GM15510 (cell line): ENCODE measurements around the gene FGF11.

Experiments
- POLR2A ChIP-seq: IDR thresholded peaks from 3 replicates; pipeline ENCODE4 v1.6.1; 2011; ENCODE audit warnings: borderline replicate concordance; ENCODE audit not compliant: insufficient read length; ENCODE audit errors: extremely low read depth

Gene FGF11

DNA sequence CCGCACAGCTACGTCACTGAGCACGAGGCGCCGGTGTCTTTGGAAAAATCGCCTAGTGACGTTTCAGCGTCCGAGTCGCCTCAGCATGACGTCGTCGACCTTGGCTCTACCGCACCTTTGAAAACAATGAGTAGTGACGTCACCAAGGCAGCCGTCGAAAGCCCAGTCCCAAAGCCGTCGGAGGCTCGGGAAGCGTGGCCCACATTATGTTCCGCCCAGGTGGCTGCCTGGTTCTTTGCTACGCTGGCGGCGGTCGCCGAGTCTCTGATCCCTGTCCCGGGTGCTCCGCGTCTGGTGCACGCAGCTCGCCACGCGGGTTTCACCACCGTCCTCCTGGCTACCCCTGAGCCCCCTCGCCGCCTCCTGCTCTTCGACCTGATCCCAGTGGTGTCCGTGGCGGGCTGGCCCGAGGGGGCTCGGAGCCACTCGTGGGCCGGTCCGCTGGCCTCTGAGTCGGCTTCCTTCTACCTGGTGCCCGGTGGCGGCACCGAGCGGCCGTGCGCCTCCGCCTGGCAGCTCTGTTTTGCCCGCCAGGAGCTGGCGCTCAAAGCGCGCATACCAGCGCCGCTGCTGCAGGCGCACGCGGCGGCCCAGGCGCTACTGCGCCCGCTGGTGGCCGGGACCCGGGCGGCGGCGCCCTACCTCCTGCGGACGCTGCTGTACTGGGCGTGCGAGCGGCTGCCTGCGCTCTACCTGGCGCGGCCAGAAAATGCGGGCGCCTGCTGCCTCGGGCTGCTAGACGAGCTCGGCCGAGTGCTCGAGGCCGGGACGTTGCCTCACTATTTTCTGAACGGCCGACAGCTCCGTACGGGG lies 2.5 kb upstream of the FGF11 start:
- no peak for TF ChIP-seq POLR2A

DNA sequence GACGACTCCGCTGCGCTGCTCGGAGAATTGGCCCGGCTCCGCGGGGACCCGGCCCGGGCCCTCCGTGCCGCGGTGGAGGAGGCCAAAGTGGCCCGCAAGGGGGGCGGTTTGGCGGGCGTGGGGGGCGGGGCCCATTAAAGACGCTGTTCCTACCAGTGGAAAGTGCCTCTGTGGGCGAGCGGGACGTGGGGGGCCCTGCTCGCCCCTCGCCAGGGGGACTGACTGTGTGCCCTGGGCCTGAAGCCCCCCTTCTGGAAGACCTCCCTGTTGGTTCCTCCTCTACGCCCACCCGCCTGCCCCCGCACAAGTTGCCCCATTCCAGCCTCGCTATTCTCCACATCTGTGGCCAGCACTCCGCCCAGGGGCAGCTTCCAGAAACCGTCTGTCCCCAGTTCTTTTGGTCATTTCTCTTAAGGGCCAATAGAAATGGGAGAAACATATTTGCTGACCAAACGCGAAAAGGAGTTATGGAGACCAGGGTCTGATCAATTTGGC lies 1.9 kb upstream of the FGF11 start:
- TF ChIP-seq POLR2A, result no peak

DNA sequence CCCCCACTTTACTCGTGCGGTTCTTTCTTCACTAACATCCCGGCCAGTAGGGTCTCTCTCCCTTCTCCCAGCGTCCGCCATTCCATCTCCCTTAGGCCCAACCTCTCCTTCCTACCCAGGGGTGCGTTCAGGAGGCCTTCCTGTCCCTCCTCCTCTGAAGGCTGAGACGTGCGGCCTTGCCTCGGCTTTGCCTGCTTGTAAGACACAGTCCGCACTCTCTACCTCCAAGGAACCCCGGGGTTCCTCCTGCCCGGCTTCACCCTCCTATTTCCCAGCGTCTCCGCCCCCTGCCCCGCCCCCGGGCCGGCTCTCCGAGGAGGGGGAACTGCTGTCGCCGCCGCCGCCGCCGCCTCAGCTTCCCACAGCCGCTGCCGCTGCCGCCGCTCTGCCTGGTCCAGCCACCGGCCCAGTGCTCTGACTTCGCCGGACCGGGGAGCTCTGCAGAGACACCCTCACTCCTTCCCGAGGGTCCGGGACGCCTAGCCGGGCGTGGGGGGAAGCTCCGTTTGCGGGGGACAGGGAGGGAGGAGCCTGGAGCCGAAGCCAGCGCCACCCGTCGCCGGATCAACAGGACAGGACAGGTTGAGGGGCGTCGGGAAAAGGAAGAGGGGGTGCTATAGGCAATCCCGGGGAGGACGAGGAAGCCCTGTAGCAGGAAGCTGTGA lies 1.2 kb upstream of the FGF11 start:
- TF ChIP-seq POLR2A, result no peak

DNA sequence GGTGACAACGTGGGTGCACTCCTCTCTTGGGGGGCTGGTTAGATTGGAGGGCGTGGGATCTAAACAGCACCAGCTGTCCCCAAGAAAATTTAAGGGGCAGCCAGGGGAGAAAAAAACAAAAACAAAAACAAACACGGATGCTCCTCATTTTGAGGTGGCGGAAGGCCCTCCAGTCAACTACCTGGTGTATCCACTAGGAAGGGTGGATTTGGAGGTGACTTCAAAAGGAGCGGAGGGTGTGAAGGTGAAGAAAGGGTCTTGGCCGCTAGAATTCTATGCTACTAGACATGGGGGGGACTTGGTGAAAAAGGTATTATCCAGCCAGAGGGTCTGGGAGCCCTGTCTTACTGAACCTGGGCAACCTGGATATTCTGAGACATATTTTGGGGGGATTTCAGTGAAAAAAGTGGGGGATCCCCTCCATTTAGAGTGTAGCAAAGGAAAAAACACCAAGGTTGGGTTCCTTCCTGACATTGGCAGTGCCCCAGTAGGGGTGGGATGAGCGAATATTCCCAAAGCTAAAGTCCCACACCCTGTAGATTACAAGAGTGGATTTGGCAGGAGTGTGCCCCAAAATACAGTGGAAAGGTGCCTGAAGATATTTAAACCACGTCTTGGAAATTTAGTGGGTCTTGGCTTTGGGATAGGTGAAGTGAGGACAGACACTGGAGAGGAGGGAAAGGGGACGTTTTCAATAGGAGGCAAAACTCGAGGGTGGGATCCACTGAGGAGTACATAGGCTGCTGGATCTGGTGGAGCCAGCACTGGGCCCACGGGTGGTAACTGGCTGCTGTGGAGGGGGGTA lies 454 bp upstream of the FGF11 start:
- no peak for TF ChIP-seq POLR2A

DNA sequence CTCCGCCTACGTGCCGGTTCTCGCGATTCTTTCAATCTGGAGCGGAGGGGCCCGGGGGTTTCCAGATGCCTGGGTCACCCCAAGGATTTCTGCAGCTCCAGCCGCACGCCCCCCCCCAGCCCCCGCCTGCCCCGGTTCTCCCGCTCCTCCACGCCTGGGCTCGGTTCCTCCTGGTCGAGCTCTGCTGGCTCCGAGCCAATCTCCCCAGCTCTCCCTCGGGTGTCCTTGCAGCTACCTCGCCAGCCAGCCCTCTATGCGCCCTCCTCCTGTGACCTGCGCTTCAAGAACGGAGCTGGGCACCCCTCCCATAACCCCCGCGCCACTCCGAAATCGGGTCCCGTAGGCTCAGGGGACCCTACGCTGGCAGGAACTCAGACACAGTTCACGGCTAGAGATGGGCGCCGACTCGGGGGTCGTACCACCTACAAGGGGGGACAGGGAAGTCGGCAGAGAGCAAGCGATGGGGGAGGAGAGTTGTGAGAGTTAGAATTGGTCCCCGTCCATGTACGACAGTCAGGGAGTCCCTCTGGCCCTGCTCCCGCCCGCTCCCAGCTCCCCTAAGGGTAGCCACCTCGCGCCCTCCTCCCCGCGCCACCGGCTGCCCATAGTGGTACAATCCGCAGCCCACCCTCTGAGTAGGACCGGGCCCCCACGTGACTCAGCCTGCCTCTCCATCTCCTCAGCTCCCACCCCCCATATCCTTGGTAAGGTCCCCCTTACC lies 961 bp downstream of the FGF11 start:
- no peak for TF ChIP-seq POLR2A

DNA sequence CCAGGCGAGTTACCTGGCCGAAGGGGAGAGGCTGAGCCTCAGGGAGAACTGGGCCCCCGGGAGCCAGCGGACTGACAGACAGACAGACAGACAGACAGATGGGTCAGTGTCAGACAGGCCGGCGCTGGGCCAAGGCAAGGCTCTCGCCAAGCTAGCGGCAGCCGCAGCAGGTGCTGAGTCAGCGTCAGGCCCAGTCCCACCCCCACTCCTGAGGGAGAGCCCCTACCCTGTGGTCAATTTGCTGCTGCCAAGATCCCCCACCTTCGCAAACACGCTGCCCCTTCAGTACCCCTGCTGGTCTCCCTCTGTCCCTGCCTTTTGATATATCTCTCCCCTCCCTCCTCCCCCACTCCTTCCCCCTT lies 1.5 kb downstream of the FGF11 start:
- TF ChIP-seq POLR2A, result peak; percentile 18

DNA sequence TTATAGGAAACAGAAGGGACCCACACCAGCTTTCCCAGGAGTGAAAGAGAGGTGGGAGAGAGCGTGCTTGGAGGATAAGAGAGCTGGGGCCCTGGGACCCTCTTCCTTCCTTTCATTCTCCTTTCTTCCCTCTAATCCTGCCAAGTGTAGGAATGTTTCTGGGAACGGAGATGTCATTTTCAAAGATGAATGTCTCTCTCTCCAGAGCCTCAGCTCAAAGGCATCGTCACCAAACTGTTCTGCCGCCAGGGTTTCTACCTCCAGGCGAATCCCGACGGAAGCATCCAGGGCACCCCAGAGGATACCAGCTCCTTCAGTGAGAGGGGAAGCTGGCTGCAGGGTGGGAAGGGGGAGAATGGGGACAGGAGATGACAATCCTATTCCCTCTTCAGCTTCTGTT lies 2.0 kb downstream of the FGF11 start:
- no peak for TF ChIP-seq POLR2A

DNA sequence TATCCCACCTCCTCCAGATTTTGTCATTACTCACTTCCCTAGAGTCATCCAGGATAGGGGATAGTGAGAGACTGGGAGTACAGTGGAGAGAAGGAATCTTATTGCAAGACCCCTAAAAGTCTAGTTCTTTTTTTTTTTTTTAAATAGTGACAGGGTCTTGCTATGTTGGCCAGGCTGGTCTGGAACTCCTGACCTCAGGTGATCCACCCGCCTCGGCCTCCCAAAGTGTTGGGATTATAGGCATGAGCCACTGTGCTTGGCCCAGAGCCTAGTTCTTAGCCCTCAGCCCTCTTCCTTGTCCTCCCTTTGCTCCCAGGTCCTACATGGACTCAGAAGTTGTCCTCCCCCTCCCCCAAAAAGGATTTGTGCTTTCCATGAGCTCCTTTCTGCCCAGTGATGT lies 2.8 kb downstream of the FGF11 start:
- no peak for TF ChIP-seq POLR2A

DNA sequence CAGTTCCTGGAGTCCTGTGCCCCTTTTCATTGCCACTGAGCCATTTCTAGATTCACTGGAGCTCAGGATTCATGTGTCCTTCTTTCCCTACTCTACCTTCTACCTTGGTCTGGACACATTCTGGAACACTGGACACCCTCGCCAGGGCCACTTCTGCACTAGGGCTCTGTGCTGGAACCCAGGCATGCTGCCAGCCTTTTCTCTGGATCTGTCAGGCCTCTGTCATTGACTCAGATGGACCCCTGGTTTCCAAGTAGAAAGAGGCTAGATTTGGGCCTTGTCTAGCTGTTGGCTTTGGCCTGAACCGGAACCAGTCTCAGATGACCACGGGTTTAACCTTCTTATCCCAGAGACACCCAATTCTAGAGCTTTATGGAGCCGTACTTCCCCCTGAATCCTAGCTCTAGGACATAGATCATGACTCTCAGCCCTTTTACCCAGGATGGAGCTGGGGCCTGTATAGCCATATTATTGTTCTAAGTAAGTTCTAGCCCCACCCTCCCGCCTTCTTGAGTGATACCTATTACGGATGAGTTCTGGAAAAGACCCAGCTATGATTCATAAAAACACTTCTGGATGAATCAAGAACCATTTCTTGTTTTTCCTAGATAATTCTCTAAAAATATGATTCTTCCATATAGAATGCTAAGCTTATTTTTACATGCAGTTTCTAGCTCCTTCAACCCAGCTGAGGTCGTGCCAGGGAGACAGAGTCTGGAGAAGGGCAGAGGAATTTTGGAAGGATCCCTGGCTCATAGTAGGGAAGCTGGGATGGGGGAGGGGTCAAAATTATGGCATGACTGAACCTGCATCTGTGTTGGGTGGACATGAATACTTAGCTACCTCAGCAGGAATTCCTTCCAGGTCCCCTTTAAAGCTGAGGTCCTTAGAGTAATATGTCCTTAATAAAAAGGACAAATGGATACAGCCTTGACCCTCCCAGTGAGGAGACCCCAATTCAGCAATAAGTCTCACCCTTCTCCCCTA lies 4.5 kb downstream of the FGF11 start:
- TF ChIP-seq POLR2A, result no peak

DNA sequence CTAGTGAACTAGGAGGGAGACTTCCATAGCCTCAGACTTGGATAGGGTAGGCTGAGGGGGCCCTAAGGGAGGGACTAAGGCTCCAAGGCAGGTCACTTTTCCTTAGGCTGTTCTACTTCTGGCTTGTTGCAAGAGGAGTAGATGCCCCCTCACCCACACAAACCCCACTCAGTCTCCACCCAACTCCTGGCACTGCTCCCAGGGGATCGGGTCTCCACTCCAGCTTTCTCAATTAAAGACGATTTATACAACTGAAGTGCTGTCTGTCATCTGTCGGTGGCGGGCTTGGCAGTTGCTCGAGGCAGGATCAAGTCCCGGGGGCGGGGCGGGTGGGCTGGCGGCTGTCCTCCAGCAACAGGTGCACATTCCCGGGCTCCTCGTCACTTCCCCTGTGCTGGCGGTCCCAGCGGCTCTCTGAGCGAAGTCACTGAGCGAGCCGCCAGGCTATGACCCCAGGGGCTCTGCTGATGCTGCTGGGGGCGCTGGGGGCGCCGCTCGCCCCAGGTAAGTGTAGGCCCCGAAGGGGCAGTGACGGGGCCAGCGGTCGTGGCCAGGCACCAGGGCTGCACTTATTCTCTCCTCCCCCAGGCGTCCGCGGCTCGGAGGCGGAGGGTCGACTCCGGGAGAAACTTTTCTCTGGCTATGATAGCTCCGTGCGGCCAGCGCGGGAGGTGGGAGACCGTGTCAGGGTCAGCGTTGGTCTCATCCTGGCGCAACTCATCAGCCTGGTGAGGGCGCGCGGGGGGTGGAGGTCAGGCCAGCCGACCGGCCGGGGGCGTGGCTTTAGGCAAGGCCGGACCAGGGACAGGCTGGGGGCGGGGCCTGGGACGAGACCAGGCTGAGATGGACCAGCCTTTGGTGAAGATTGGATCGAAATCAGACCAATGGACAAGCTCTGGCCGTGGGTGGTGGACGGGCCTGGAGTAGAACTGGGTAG lies 5.6 kb downstream of the FGF11 start, which contains the start of gene CHRNB1:
TSS of gene CHRNB1 (plus strand) at position 380 of the 937 bp plus-strand sequence. CDS start at position 447, 67 bp downstream.
- no peak for TF ChIP-seq POLR2A

DNA sequence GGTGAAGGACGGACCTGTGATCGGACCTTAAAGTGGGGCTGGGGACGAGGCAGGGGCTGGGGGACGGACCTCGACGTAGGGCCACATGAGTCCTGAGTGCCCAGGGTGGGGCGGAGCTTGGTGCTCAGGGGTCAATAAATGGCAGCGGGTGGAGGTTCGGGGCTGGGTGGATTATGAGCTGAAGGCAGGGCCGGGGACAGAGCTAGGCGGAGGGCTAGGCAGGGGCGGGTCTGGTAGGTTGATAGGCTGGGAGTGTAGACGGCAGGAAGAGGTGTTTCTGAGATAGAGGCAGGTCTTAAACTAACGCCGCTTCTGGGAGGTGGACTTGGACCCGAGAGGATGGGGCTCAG lies 6.3 kb downstream of the FGF11 start:
- TF ChIP-seq POLR2A, result no peak

DNA sequence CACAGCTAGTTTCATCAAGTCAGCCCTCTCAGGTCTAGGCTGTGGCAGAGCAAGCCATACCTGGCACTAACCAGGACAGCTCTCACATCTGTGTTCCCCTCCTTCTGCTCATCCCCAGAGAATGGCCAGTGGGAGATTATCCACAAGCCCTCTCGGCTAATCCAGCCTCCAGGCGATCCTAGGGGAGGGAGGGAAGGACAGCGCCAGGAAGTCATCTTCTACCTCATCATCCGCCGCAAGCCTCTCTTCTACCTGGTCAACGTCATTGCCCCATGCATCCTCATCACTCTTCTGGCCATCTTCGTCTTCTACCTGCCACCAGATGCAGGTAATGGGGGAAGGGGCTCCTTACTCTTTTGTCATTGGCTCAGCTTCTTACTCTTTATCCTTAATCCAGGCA lies 9.1 kb downstream of the FGF11 start:
- TF ChIP-seq POLR2A, result no peak

DNA sequence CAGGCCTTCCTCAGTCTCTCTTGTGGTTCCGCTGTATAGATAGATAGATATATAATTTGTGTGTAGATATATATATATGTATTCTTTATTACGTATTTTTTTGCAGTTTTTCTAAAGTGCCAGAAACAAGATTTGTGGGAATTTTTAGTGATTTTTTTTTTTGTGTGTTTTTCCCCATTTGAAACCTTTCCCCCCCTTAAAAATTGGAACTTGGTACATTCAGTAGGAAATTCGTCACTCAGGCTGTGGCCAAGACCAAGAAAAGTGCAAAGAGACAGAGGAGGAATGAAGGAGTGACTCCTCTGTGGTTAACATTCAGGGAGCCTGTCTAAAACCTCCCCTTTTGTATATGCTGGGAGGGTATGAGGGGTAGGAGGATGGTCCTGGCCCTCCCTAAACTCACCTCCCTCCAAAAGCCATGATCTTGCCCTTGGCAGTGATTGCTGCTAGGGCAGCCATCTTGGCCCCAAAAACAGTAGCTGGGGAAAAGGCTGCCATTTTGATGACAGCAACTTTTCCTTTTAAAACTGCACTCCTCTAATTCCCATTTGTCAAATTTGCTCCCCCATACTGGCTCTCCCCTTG lies 20.7 kb downstream of the FGF11 start:
- no peak for TF ChIP-seq POLR2A
